CD4-positive, alpha-beta T cell (primary cell): Measurements from ENCODE around the gene WDSUB1. TPM values are rescaled to one million over a fixed set of nuclear protein-coding genes. Genes with fewer than 3 reads are reported as not detected.

Source experiments
- ATAC-seq: fragments of 200-7000 bp; cut with Tn5 transposase; one replicate; pipeline ENCODE4 v1.10.0; 2022; ENCODE audit warnings: mild to moderate bottlenecking; ENCODE audit not compliant: poor library complexity
- CTCF ChIA-PET: fragments of 350-600 bp; sonication (Branson Sonifier 250); formaldehyde crosslinking; loops from one replicate; lab custom pipeline; 2021; ENCODE audit warnings: antibody characterized with exemption, inconsistent platforms; lab: Charles Lee
- POLR2A ChIA-PET: fragments of 350-600 bp; sonication (Branson Sonifier 250); formaldehyde crosslinking; loops from one replicate; lab custom pipeline; 2021; ENCODE audit warnings: antibody characterized with exemption, inconsistent platforms; lab: Charles Lee
- DNase-seq, 14 experiments: peaks; one replicate each; pipeline ENCODE4 v3.0.0-alpha.2; 2013 to 2020; ENCODE audit warnings: mixed read lengths in 2 of 14
- H3K27ac ChIP-seq, 2 donors: one replicate each; pipeline versions ENCODE4 v1.5.1 to v1.7.0; 2013; ENCODE audit warnings: low read length in 2 of 2, low read depth in 1 of 2, mild to moderate bottlenecking in 1 of 2
- H3K27me3 ChIP-seq, 2 experiments: 1 replicate in 1 of 2; 2 replicates in 1 of 2; pipeline versions ENCODE4 v1.6.1 to v1.7.0; 2013; ENCODE audit warnings: low read length in 2 of 2, control low read depth in 1 of 2, mild to moderate bottlenecking in 1 of 2, moderate library complexity in 1 of 2; ENCODE audit not compliant: insufficient read depth in 2 of 2, control insufficient read depth in 1 of 2
- H3K36me3 ChIP-seq: one replicate; pipeline ENCODE4 v1.6.1; 2013; ENCODE audit warnings: low read length, control low read depth; ENCODE audit not compliant: insufficient read depth
- H3K4me1 ChIP-seq: one replicate; pipeline ENCODE4 v1.6.1; 2013; ENCODE audit warnings: low read length, control low read depth; ENCODE audit not compliant: insufficient read depth
- H3K4me3 ChIP-seq: one replicate; pipeline ENCODE4 v1.5.1; 2013; ENCODE audit warnings: mild to moderate bottlenecking, low read length, moderate library complexity
- H3K9me3 ChIP-seq, 2 experiments: 1 replicate in 1 of 2; 2 replicates in 1 of 2; pipeline versions ENCODE4 v1.6.1 to v1.7.0; 2013; ENCODE audit warnings: low read length in 2 of 2, mild to moderate bottlenecking in 2 of 2, control low read depth in 1 of 2, moderate library complexity in 1 of 2; ENCODE audit not compliant: control insufficient read depth in 1 of 2, insufficient read depth in 1 of 2
- H3K27ac Mint-ChIP-seq: one replicate; pipeline ENCODE4 v1.8.0; 2020; ENCODE audit warnings: mixed read lengths
- H3K27me3 Mint-ChIP-seq: one replicate; pipeline ENCODE4 v1.8.0; 2021; ENCODE audit warnings: mixed read lengths
- H3K36me3 Mint-ChIP-seq: one replicate; pipeline ENCODE4 v1.8.0; 2021; ENCODE audit warnings: low read depth, mixed read lengths
- H3K4me1 Mint-ChIP-seq: one replicate; pipeline ENCODE4 v1.8.0; 2021; ENCODE audit warnings: low read depth, mixed read lengths
- H3K4me3 Mint-ChIP-seq: one replicate; pipeline ENCODE4 v1.8.0; 2020; ENCODE audit warnings: mild to moderate bottlenecking, mixed read lengths
- H3K9me3 Mint-ChIP-seq: one replicate; pipeline ENCODE4 v1.8.0; 2020; ENCODE audit warnings: mixed read lengths
- CTCF ChIP-seq: fragments of 200-600 bp; IDR thresholded peaks from one replicate; pipeline ENCODE4 v1.8.0; 2022; ENCODE audit warnings: antibody characterized with exemption, mild to moderate bottlenecking
- intact Hi-C, 2 experiments: fragments of 100-400 bp; cut with DNase I in 1 of 2; cut with micrococcal nuclease in 1 of 2; formaldehyde crosslinking; loops; one replicate each; pipeline versions ENCODE4 v1.15.1 to v1.9.0; 2023 to 2025; cut with DNase I, micrococcal nuclease
- total RNA-seq, 174 experiments: library from RNA in 2 of 174; stranded (reverse) in 2 of 174; gene quantifications; one replicate each; pipeline ENCODE4 v1.2.3 and lab custom pipeline; 2021 to 2026

Gene WDSUB1
- total RNA-seq, 2 experiments from 2014 or later, result 6.8 to 8.0 TPM

DNA sequence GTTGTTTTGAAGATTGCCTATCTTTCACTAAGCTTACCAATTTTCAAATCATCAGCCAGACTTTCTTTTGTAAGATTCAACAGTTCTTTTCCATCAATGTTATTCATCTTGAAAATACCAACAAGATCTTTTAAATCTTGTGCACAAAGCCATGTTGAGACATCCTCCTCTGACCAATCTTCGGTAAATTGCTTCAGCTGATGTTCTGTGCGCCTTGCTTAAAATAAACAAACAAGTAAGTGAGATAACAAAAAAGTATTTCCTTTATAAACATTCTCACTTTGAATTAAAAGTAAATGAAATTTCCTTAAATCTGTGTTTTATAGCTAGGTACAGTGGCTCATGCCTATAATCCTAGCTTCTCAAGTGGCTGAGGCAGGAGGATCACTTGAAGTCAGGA is 30.3 kb downstream of the WDSUB1 start:
- Histone ChIP-seq H3K9me3 (no peaks in the 10 kb centered on the region), H3K4me1 (no peaks in the 10 kb centered on the region), H3K36me3 (peaks cover 4% of the 10 kb centered on the region), H3K27me3 (no peaks in the 10 kb centered on the region), H3K27ac (no peak overlapping the region), H3K4me3 (no peak overlapping the region)
- ATAC-seq, result no peak
- Mint-ChIP-seq H3K27me3 (no peaks in the 10 kb centered on the region), H3K36me3 (peaks cover 67% of the 10 kb centered on the region), H3K4me1 (no peaks in the 10 kb centered on the region), H3K27ac (no peak overlapping the region), H3K9me3 (no peaks in the 10 kb centered on the region), H3K4me3 (no peak overlapping the region)
- CTCF ChIA-PET, result no interaction called here
- TF ChIP-seq CTCF, result no peak
- intact Hi-C loops, result no loop called here
- DNase-seq, result no peak
- POLR2A ChIA-PET, result no interaction called here

DNA sequence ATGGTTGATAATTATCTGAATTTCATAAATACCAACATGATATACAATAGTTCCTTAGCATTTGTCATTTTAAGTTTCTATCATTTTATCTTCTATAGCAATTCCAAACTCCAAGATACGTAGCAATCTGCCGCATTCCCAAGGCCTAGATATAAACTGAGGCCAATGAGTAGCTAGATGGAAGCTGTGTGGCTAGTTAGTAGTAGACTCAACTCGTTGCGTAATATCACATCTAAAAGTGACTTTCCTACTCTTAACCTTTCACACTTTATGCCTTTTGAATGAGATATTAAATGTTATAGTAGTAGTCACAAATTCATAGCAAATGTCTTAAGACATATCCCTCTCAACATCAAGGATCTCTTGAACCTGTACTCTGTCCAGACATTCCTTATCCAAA is 33.6 kb downstream of the WDSUB1 start:
- Mint-ChIP-seq H3K36me3 (peaks cover 79% of the 10 kb centered on the region), H3K4me1 (peaks cover 6% of the 10 kb centered on the region), H3K4me3 (no peak overlapping the region), H3K27ac (no peak overlapping the region), H3K27me3 (no peaks in the 10 kb centered on the region), H3K9me3 (no peaks in the 10 kb centered on the region)
- Histone ChIP-seq H3K4me3 (no peak overlapping the region), H3K36me3 (peaks cover 4% of the 10 kb centered on the region), H3K27me3 (no peaks in the 10 kb centered on the region), H3K27ac (no peak overlapping the region), H3K4me1 (no peaks in the 10 kb centered on the region), H3K9me3 (no peaks in the 10 kb centered on the region)
- DNase-seq (no peak), ATAC-seq (no peak)
- ChIA-PET POLR2A (no interaction called here), CTCF (no interaction called here)
- TF ChIP-seq CTCF, result no peak
- intact Hi-C loops, result no loop called here

- no peak for ATAC-seq
- Mint-ChIP-seq H3K27ac (no peak overlapping the region), H3K36me3 (peaks cover 82% of the 10 kb centered on the region), H3K27me3 (no peaks in the 10 kb centered on the region), H3K9me3 (no peaks in the 10 kb centered on the region), H3K4me1 (peaks cover 6% of the 10 kb centered on the region), H3K4me3 (no peak overlapping the region)
- ChIA-PET POLR2A (interaction anchor here (0.6 kb wide), 1 partner anchor 19 kb away, joined by 3 read pairs; no protein-coding TSS in a partner anchor), CTCF (no interaction called here)
- H3K9me3 ChIP-seq, result no peaks in the 10 kb centered on the region
- H3K27ac ChIP-seq, result no peak overlapping the region
- no peak for DNase-seq
- H3K4me1 ChIP-seq, result no peaks in the 10 kb centered on the region
- peaks cover 6% of the 10 kb centered on the region for H3K36me3 ChIP-seq
- H3K27me3 ChIP-seq, result no peaks in the 10 kb centered on the region
- no peak for TF ChIP-seq CTCF
- no peak overlapping the region for H3K4me3 ChIP-seq
- intact Hi-C loops, result no loop called here
Measured at GRCh38 chr2:159251296-159252173, 35.0 kb downstream of the WDSUB1 start.
